Stimulated activated CD8-positive, alpha-beta memory T cell treated with anti-CD3 and anti-CD28 coated beads, Interleukin-7, amount 100 ng/mL, for 48 hours (primary cell): ENCODE data around the gene CUL7.
"Not testable (repeated sequence)": the region's sequence is repeated elsewhere in the genome, so short reads cannot be mapped to it uniquely, and the experiment has no call there.

Source experiments
- DNase-seq, 2 donors: peaks; one replicate each; pipeline ENCODE4 v3.0.0-alpha.2; 2020; ENCODE audit warnings: low read depth in 1 of 2; ENCODE audit errors: extremely low read depth in 1 of 2

Gene CUL7

GRCh38 chr6:43019152-43019551 is 34.5 kb downstream of the CUL7 start:
- no peak for DNase-seq

- DNase-seq: no peak
These were observed 36.7 kb downstream of the CUL7 start for GRCh38 chr6:43016943-43017334.

DNA sequence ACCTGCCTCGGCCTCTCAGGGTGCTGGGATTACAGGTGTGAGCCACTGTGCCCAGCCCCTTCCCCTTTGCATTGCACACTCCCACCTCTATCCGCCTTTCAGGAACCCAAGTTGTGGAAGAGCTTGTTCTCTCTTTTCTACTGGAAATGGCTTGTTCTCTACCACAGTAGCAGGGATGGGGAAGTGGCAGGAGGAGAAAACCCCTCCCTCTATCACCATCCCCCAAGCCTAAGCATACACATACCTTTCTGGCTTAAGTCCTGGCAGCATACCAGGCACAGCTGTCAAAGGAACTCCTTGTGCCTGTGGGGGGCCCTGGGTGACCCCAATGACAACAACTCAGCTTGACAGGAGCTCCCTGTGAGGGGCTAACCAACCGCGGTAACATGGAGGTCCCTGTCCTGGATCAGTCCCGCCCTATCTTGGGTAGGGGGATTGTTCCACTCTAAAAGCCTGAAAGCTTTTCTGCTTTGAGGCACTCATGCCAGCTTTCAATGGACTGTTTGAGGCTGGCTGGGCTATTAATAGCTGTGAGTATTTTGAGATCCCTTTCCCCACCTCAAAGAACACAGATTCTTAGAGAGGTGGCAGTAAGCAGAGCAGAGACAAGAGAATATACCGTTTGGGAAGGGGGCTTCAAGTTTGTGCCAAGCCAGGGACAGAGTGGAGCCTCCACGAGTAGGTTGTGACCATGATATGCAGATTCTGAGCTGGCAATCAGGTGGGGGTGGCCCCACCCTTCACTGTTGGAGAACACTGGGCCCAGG is 37.3 kb downstream of the CUL7 start:
- DNase-seq: no peak

DNA sequence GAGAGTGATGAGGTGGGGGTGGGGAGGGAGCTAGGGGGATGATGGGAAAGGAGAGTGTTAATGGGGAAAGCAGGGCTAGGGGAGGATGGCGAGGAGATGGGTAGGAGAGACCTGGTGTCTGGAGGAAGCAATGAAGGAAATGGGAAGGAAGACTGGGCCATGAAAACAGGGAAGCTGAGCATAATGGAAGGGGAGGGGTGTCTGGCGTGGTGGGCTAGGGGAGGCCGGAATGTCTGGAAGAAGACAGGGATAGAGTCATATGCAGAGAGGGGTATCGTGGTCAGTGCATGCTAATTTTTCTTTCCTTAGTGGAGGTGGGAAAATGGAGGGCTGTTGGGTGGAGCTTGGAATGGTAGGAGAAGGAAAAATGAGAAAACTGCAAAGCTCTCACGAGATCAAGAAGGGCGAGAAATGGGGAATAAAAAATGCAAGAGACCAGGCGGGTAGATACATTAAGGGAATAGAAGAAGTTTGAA is 39.2 kb downstream of the CUL7 start:
- no peak for DNase-seq

DNA sequence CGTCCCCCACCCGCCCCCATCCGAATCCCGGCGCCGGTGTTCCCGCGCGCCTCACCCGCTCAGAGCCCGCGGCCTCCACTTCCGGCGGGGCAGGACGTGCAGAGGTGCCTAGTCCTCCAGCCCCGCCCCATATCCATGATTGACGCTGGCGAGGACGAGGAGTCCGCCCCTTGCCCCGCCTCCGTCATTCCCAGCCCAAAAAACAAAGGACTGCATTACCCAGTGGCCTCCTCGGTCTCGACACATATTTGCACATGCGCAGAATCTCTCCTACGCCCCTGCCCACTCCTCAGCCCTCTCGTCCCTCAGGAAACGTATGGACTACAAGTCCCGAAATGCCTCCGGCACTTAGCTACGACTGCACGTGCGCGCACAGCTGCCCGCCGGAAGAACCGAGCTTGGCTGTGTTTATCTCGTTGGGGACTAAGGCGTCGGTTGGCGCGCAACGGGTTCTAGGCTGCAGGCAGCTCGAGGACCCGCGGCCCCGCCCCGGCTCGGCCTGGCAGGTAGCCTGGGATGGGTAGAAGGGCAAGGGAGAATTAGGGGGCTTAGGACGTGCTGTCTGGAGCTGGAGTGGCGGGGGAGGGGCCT is 39.7 kb downstream of the CUL7 start, which contains the start of the genes KLHDC3 and MEA1:
Gene KLHDC3 (plus strand): TSS at position 407 of the 591 bp plus-strand sequence. CDS start 2,944 bp downstream, outside the sequence.
Gene MEA1 (minus strand): TSS at position 104 of the 591 bp plus-strand sequence. CDS start 133 bp downstream, outside the sequence.
- peak; percentile 98 to 99 for DNase-seq

DNA sequence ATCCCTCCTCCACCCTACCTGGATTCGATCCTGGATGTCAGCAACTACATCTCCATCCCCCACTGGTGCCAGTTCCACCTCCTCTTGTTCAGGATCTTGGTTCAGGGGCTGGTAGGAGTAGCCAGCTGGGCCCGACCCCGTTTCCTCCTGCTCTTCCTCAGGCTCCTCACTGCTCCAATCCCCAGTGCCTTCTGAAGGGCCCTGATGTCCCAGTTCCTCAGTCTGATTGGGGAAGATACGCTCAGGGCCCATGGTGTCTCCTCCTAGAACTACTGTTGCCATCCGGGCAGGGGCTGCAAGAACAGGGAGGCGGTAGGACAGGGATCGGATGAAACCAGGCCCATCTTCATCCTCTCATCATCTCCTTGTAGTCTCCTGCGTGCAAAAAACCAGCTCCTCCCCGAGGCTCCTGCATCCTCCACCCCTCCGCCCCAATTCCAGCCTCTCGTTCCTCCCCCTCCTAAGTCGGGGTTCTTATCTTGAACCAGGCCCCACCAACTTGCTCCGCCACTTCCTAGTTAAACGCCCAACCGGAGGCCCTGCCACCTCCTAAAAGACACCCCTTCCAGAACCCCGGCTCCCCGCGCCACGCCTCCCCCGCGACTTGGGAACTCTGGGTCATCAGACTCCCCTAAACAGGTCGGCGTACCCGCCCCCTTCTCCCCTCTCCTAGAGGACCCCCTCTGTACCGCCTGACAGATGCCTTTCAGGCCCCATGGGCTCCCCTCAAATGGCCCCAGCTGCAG is 40.4 kb downstream of the CUL7 start:
- DNase-seq: no peak

DNA sequence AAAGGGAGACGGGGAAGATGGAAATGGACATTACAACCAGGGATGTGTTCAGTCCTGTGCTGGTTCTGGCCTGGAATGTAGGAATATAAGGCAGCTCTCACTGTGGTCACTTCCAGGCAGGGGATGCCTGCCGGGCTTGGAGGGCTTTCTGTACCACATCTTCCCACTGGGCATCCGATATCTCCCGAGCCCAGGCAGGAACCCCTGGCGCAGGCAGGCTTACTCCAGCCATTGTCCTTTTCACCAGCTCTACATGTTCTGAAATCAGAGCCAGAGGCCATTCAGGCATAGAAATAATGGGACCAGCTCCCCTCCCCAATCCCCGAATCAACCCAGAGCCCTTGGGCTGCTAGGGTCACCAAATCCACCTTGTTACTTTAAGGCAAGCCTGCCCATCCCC is 41.3 kb downstream of the CUL7 start:
- DNase-seq: no peak

GRCh38 chr6:43011207-43011606 is 42.4 kb downstream of the CUL7 start:
- DNase-seq: no peak

GRCh38 chr6:43009124-43009523 is 44.5 kb downstream of the CUL7 start:
- no peak for DNase-seq

- DNase-seq: no peak
These were observed 46.5 kb downstream of the CUL7 start for GRCh38 chr6:43007126-43007525.

GRCh38 chr6:43006251-43006650 is 47.4 kb downstream of the CUL7 start:
- DNase-seq: no peak

DNA sequence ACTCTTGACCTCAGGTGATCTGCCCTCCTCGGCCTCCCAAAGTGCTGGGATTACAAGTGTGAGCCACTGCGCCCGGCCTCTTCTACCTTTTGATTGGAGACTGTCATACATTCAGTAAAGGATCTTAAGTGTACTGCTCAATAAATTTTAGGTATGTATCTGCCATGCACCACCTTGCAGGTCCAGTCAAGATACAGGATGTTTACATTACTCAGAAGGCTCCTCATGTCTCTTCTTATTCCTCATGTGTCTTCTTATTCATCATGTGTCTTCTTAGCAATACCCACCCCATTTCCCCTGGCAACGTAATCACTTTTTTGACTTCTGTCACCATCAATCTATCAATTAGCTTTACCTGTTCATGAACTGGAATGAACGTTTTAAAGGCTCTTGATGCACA is 47.8 kb downstream of the CUL7 start:
- DNase-seq: no peak

- no peak for DNase-seq
These were observed 51.8 kb downstream of the CUL7 start for GRCh38 chr6:43001843-43002242.

DNA sequence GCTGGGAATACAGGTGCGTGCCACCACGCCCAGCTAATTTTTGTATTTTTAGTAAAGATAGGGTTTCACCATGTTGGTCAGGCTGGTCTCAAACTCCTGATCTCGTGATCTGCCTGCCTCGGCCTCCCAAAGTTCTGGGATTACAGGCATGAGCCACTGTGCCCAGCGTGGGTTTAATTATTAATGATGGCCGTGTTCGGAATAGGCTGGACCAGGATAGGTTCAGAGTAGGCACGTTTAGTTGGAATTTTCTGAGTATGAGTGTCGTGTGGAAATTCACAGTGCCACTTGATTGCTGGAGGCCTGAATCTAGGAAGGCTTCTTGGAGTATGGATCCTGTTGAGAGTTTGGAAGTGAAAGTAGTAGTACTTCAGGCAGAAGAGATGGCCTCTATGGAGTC is 55.4 kb downstream of the CUL7 start:
- not testable (repeated sequence) for DNase-seq

GRCh38 chr6:42996513-42996912 is 57.1 kb downstream of the CUL7 start:
- no peak for DNase-seq

GRCh38 chr6:42993445-42993844 is 60.2 kb downstream of the CUL7 start:
- no peak for DNase-seq

- no peak for DNase-seq
These were observed 63.7 kb downstream of the CUL7 start for GRCh38 chr6:42989923-42990322.

GRCh38 chr6:42988486-42989020 is 65.1 kb downstream of the CUL7 start:
- DNase-seq: no peak
